IPS-20b (cell line): ENCODE measurements around the gene TSPOAP1.

Experiments
- H3K27ac ChIP-seq: one replicate; pipeline ENCODE4 v1.5.1; 2013; ENCODE audit warnings: low read length
- H3K27me3 ChIP-seq: 2 replicates; pipeline ENCODE4 v1.6.1; 2013; ENCODE audit warnings: mild to moderate bottlenecking, low read length, inconsistent platforms; ENCODE audit not compliant: insufficient read depth
- H3K36me3 ChIP-seq: 2 replicates; pipeline ENCODE4 v1.6.1; 2013; ENCODE audit warnings: low read depth, mild to moderate bottlenecking, inconsistent platforms, low read length, moderate library complexity; ENCODE audit not compliant: insufficient read depth
- H3K4me1 ChIP-seq: 2 replicates; pipeline ENCODE4 v1.6.1; 2013; ENCODE audit warnings: mild to moderate bottlenecking, control low read depth, inconsistent platforms, low read length, moderate library complexity; ENCODE audit not compliant: insufficient read depth
- H3K4me3 ChIP-seq: 2 replicates; pipeline ENCODE4 v1.5.1; 2013; ENCODE audit warnings: mild to moderate bottlenecking, low read length, inconsistent platforms
- H3K9ac ChIP-seq: 2 replicates; pipeline ENCODE4 v1.6.1; 2013; ENCODE audit warnings: low read depth, mild to moderate bottlenecking, inconsistent platforms, low read length, moderate library complexity
- H3K9me3 ChIP-seq: 2 replicates; pipeline ENCODE4 v1.6.1; 2013; ENCODE audit warnings: mild to moderate bottlenecking, low read depth, low read length, inconsistent platforms; ENCODE audit not compliant: insufficient read depth

TSPOAP1 gene

DNA sequence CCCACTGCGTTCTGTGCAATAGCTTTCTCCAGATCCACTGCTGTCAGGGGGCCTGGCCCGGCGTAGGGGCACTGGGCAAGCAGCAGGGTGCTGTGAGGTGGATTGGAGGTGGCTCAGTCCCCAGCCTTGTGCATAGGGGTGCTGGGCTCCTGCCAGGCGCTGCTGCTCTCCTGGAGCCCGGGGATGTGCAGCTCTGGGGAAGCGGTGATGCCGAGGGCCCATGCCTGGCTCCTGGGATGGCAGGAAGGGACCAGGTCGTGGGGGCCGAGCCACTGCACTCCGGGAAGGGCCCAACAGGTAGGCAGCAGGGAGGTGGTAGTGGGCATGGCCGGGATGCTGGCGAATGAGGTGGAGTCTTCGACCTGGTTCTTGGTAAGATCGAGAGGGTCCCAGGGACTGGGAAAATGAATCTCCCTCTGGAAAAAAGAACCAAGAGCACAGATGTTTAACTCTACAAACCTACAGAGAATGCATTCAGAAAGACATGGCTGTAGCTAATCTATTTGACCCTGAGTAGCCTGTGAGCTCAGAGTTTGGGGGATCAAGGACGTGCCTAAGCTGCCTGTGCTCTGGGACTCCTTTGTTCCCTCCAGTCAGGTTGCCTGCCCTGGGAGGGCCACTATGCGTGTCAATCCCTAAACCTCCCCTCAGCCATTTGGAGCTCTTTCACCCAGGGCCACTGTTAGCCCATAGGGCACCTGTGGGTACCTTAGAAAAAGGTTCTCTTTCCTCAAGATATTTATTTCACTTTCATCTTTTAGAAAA lies 30.0 kb upstream of the TSPOAP1 start:
- no peaks in the 10 kb centered on the region for H3K9me3 ChIP-seq
- no peak overlapping the region for H3K27ac ChIP-seq
- no peaks in the 10 kb centered on the region for H3K27me3 ChIP-seq
- no peak overlapping the region for H3K4me3 ChIP-seq
- no peak overlapping the region for H3K9ac ChIP-seq
- H3K36me3 ChIP-seq = no peaks in the 10 kb centered on the region
- H3K4me1 ChIP-seq = no peaks in the 10 kb centered on the region

DNA sequence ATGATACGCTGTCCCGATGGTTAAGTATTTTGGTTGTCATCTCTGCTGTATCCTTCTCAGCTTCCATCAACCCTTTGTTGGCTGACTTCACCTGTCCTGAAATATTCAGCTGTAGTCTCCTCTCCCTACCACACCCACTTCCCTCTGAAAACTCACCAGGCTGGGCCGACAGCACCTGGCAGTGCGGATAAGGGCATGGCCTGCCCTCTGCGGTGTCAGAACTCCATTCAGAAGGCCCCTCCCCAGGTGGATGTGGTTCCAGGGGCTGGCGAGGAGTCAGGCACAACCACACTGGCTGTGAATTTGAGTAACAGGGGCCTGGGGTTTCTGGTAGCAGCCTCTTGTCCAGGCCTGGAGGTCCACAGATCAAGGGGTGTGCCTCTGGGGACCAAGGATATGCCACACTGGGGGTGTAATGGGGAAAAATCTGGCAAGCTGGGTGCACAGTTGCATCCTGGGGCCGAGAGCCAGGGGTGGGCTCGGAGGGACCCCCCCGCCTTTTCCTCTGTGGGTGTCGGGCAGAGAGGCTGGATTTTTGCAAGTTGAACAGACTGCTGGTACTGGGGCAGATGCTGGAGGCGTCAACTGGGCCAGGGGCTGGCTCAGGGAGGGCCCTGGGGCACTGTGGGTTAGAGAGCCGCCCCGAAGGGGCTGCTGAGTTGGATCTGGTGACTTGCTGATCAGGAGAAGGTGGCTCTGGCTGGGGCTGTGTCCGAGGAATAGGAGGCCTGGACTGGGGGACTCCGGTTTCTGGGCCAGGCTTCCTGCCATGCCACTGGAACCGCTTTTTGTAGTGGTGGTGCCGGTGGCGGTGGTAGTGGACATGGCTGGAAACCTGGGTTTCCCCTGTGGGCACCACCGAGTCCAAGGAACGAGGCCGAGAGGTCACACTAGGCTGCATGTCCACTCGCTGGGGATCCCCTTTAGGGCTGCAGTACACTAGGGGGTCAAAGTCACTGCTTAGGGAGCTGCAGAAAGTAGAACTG lies 29.0 kb upstream of the TSPOAP1 start:
- Histone ChIP-seq H3K4me1 (peaks cover 5% of the 10 kb centered on the region), H3K27ac (no peak overlapping the region), H3K27me3 (no peaks in the 10 kb centered on the region), H3K9me3 (no peaks in the 10 kb centered on the region), H3K36me3 (no peaks in the 10 kb centered on the region), H3K4me3 (no peak overlapping the region), H3K9ac (no peak overlapping the region)

DNA sequence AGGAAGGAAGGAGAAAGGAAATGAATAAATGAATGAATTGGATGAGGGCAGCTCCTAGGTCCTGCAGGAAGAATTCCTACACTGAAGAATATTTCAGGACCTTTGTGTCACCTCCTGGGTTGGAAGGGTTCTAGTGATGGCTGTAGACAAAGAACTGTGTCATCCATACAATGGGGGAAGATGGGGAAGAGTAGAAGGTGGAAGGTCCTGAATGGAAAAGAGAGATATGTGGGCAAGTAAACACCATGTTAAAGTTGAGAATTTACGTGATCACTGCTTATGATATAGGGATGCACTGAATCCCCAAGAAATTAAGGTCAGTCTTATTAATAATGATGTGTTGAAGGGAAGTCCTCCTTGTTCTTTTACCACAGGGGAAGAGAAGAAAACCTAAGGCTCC lies 27.6 kb upstream of the TSPOAP1 start:
- Histone ChIP-seq H3K27me3 (no peaks in the 10 kb centered on the region), H3K9ac (no peak overlapping the region), H3K27ac (no peak overlapping the region), H3K4me1 (peaks cover 6% of the 10 kb centered on the region), H3K4me3 (no peak overlapping the region), H3K36me3 (no peaks in the 10 kb centered on the region), H3K9me3 (no peaks in the 10 kb centered on the region)

DNA sequence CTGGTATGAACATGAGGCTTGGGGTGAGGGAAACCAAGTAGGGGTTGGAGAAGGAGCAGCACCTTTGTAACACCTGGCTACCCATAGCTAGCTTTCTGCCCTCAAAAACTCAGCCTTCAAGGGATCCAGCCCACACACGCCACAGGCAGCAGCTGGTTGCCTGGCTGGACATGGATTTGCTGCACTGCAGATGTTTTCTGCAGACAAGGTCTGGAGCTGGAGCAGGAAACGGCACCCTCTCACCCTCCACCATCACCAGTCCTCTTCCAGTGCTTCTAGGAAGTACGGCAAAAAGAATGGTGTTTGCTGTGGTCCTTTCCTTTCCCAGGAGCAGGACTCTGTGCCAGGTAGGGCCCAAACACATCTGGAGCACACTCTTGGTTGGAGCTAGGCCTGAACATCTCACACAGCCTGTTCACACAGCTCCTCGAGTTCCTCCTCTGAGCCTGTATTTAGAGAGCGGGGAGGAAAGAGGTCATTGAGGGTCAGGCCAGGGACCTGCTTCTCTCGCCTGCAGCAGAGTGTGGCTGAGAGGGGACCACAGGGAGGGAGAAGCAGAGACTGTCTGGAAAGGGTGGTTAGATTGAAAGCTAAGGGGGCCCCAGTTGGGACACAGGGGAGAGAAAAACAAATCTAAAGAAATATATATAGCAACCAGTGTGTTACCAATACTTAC lies 26.1 kb upstream of the TSPOAP1 start:
- Histone ChIP-seq H3K36me3 (peaks cover 8% of the 10 kb centered on the region), H3K4me1 (peaks cover 9% of the 10 kb centered on the region), H3K27ac (no peak overlapping the region), H3K9ac (no peak overlapping the region), H3K9me3 (no peaks in the 10 kb centered on the region), H3K4me3 (no peak overlapping the region), H3K27me3 (no peaks in the 10 kb centered on the region)

DNA sequence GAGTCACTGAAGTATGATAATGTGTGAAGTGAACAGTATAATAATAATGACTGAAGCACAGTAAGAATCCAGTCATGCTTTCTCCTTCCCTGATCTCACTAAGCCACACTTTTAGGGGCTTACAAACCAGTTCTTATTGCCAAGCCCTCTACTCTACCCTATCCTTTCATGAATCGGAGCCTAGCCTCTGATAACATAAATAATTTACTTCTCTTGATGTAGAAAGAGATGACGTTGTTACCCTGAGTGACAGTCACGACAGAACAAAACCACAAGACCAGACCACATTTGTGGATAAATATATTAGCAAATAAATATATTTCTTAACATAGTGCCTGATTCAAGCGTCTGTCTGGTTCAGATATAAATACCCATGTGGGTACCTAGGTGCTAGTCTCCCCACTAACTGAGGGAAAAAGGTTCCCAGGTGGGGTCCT lies 24.8 kb upstream of the TSPOAP1 start:
- Histone ChIP-seq H3K36me3 (peaks cover 21% of the 10 kb centered on the region), H3K4me1 (peaks cover 9% of the 10 kb centered on the region), H3K27me3 (no peaks in the 10 kb centered on the region), H3K4me3 (peak overlapping the region; percentile 88), H3K9me3 (no peaks in the 10 kb centered on the region), H3K27ac (no peak overlapping the region), H3K9ac (peak overlapping the region; percentile 93; the same call in 1 of the 2 replicates)

DNA sequence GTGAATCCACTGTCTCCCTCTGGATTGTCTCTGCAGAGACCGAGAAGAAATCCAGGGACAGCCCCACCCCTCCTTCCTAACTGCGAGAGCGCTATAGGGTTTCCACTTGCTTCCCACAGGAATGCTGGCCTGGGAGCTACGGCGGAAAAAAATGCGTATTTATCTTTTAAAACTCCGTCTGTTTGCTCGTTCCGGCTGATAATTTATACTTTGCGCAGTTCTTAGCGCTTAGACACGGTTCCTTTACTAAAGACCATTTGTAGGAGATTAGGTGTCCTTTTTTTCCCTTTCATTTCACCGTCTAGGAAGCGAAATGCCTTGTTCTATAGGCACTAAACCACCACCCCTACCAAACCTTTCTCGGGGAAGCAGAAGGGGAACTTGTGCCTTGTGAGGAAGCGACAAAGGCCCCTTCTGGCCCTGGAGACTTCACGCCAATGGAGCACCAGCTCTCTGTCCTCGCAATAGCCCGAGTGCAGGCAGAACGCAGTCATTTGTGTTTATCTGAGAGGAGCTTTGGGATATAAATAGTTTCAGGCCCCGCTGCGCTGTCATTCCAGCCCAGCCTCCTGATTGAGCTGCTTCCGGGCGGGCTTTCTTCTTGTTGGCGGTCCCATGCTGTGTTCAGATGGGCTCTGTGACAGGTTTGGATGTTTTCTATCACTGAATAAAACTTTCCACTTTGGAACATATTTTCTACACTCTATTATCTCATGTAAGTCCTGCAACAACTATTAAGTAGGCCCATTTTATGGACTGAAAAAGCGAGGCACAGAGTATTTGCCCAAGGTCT lies 24.2 kb upstream of the TSPOAP1 start:
- no peaks in the 10 kb centered on the region for H3K27me3 ChIP-seq
- H3K4me3 ChIP-seq = peak overlapping the region; percentile 88
- peaks cover 9% of the 10 kb centered on the region for H3K4me1 ChIP-seq
- peaks cover 27% of the 10 kb centered on the region for H3K36me3 ChIP-seq
- peak overlapping the region; percentile 93 for H3K9ac ChIP-seq
- H3K27ac ChIP-seq = peak overlapping the region; percentile 41
- H3K9me3 ChIP-seq = no peaks in the 10 kb centered on the region

DNA sequence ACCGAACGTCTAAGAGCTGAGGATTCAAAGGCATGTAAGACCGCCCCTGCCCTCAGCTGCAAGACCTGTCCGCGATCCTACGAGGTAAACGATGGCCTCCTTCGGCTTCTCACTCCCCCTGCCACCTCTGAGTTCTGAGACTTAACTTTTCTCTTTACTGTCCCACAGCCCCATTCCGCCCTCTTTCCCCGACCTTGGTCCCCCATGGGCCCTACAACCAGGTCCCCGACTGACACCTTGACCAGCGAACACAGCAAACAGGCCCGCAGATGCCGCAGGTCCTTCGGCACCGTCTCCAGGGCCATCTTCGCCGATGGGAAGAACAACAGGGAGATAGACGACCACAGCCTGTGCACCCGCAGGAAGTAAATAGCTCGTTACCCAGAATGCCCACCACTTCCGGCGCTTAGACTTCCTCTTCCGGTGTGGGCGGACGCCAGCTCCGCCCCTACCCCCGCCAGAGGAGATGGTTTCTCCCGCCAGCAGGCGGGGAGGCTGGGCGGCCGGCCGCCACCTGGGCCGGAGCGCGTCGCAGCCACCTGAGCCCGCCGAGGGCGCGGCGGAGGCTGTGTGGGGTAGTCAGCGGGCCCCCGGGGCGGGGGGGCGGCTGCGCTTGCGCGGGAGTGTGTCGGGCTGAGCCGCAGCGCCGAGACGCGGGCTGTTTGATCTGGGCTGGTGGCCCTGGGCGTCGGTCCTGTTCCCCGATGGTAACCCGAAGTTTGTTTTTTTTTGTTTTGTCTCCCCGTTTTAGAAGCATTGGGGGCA lies 23.4 kb upstream of the TSPOAP1 start, which contains the start of gene SUPT4H1:
SUPT4H1 (minus strand) TSS at position 371 of the 765 bp plus-strand sequence; CDS start at position 305, 66 bp downstream.
- Histone ChIP-seq H3K4me1 (peaks cover 9% of the 10 kb centered on the region), H3K9ac (peak within 1 kb of the TSS; percentile 93), H3K4me3 (peak within 1 kb of the TSS; percentile 88), H3K9me3 (no peaks in the 10 kb centered on the region), H3K36me3 (peaks cover 35% of the 10 kb centered on the region), H3K27ac (peak within 1 kb of the TSS; percentile 41), H3K27me3 (no peaks in the 10 kb centered on the region)

DNA sequence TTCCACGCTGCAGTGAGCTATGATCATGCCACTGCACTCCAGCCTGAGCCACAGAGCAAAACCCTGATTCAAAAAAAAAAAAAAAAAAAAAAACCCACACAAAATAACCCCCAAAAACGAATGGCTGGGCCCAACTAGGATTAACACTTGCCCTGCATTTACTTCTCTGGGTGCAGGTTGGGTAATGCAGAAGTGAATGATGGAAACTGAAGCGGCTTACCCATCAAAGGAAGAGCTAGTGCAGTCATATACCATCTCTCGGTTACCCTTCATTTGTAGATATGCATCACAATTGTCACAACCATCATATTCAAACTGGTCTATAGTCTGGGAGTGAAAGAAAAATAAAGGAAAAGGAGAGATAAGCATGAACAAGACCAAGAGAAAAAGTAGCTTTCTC lies 22.6 kb upstream of the TSPOAP1 start:
- Histone ChIP-seq H3K9me3 (no peaks in the 10 kb centered on the region), H3K27ac (no peak overlapping the region), H3K36me3 (peaks cover 43% of the 10 kb centered on the region), H3K27me3 (no peaks in the 10 kb centered on the region), H3K9ac (peak overlapping the region; percentile 93), H3K4me3 (peak overlapping the region; percentile 88), H3K4me1 (peaks cover 9% of the 10 kb centered on the region)

DNA sequence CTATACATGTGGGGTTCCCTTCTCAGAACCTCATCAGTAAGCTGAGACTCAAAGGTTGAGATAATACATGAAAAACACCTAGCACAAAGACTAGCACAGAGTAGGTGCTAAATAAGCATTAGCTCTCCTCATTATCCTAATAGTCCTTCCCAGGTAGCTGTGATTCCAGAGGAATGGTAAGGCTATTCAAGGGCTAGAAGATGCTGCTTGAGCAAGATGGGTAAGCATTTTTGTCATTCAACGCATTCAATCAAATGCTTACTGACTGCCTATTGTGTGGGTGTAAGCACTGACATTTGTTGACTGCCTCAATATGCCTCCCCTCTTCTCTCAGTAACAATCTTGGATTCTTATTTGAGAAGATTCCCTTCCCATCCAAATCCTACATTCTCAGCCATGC lies 19.4 kb upstream of the TSPOAP1 start:
- H3K4me3 ChIP-seq = no peak overlapping the region
- peaks cover 4% of the 10 kb centered on the region for H3K4me1 ChIP-seq
- H3K27me3 ChIP-seq = no peaks in the 10 kb centered on the region
- H3K27ac ChIP-seq = no peak overlapping the region
- H3K9me3 ChIP-seq = no peaks in the 10 kb centered on the region
- no peak overlapping the region for H3K9ac ChIP-seq
- peaks cover 66% of the 10 kb centered on the region for H3K36me3 ChIP-seq

DNA sequence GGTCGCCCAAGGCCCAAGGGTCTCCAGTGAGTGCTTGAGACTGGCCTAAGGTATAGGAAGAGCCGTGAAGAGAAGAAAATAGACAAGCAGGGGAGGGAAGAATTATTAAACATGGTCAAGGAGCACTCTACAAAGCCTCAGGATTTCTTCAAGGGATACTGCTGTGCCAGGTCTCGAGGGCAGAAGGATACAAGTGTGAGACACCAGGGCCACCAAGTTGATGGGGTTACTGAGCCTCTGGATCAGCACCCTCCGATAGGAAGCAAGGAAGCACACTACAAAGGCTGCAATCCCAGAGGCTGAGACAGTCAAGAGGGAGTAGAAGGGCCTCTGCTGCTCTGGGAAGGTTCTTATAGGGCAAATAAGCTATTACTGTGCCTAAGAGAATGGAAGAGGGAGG lies 16.9 kb upstream of the TSPOAP1 start:
- H3K9me3 ChIP-seq = no peaks in the 10 kb centered on the region
- H3K4me1 ChIP-seq = no peaks in the 10 kb centered on the region
- no peak overlapping the region for H3K27ac ChIP-seq
- H3K27me3 ChIP-seq = no peaks in the 10 kb centered on the region
- no peak overlapping the region for H3K9ac ChIP-seq
- peaks cover 61% of the 10 kb centered on the region for H3K36me3 ChIP-seq
- H3K4me3 ChIP-seq = no peak overlapping the region
